Liver (tissue), 9 donors: ENCODE measurements around the gene CHAD. TPM values are rescaled to one million over a fixed set of nuclear protein-coding genes. Genes with fewer than 3 reads are reported as not detected.

Experiments used
- DNase-seq: peaks from one replicate; pipeline ENCODE4 v3.0.0-alpha.2; 2017; ENCODE audit warnings: low spot score
- H3K27ac ChIP-seq, 2 donors: one replicate each; pipeline ENCODE4 v1.7.0; 2013; ENCODE audit warnings: inconsistent platforms in 2 of 2, low read length in 2 of 2, control low read depth in 1 of 2, low read depth in 1 of 2, mild to moderate bottlenecking in 1 of 2
- H3K27me3 ChIP-seq, 4 donors: one replicate each; pipeline versions ENCODE4 v1.6.1 to v1.7.0; 2013; ENCODE audit warnings: low read length in 3 of 4, inconsistent platforms in 1 of 4, mild to moderate bottlenecking in 1 of 4, moderate library complexity in 1 of 4; ENCODE audit not compliant: control insufficient read depth in 4 of 4, insufficient read depth in 4 of 4
- H3K36me3 ChIP-seq, 4 donors: one replicate each; pipeline versions ENCODE4 v1.6.1 to v1.7.0; 2013; ENCODE audit warnings: low read length in 3 of 4, mild to moderate bottlenecking in 3 of 4, low read depth in 1 of 4, moderate library complexity in 1 of 4; ENCODE audit not compliant: control insufficient read depth in 4 of 4, insufficient read depth in 3 of 4
- H3K4me1 ChIP-seq, 4 donors: one replicate each; pipeline versions ENCODE4 v1.6.1 to v1.7.0; 2013; ENCODE audit warnings: low read length in 3 of 4, mild to moderate bottlenecking in 3 of 4, moderate library complexity in 1 of 4; ENCODE audit not compliant: control insufficient read depth in 4 of 4, insufficient read depth in 4 of 4
- H3K4me3 ChIP-seq, 3 donors: one replicate each; pipeline versions ENCODE4 v1.6.1 to v1.7.0; 2013; ENCODE audit warnings: low read length in 3 of 3, control low read depth in 1 of 3, low read depth in 1 of 3, mild to moderate bottlenecking in 1 of 3
- H3K9ac ChIP-seq, 2 donors: one replicate each; pipeline ENCODE4 v1.7.0; 2013; ENCODE audit warnings: low read length in 2 of 2, mild to moderate bottlenecking in 2 of 2, moderate library complexity in 2 of 2, control low read depth in 1 of 2, low read depth in 1 of 2
- H3K9me3 ChIP-seq, 4 donors: one replicate each; pipeline versions ENCODE4 v1.6.1 to v1.7.0; 2013; ENCODE audit warnings: low read length in 3 of 4; ENCODE audit not compliant: control insufficient read depth in 4 of 4
- ATF3 ChIP-seq: IDR thresholded peaks from 2 replicates; pipeline ENCODE4 v1.6.1; 2016; ENCODE audit warnings: antibody characterized with exemption
- CTCF ChIP-seq: fragments of 150-350 bp; IDR thresholded peaks from 2 replicates; pipeline ENCODE4 v1.5.1; 2017; ENCODE audit warnings: improper control_type of control experiment, low read depth, low read length; ENCODE audit not compliant: missing input control
- EGR1 ChIP-seq, 2 donors: IDR thresholded peaks; 2 replicates each; pipeline ENCODE4 v1.6.1; 2016 to 2018; ENCODE audit warnings: antibody characterized with exemption in 2 of 2, low read depth in 2 of 2
- FOXA1 ChIP-seq: IDR thresholded peaks from 2 replicates; pipeline ENCODE4 v1.6.1; 2016; ENCODE audit warnings: antibody characterized with exemption
- FOXA2 ChIP-seq: IDR thresholded peaks from 2 replicates; pipeline ENCODE4 v1.6.1; 2016; ENCODE audit warnings: antibody characterized with exemption
- GABPA ChIP-seq, 2 donors: IDR thresholded peaks in 1 of 2; conservative IDR thresholded peaks in 1 of 2; 2 replicates each; pipeline ENCODE4 v1.6.1; 2016; ENCODE audit warnings: antibody characterized with exemption in 2 of 2, mild to moderate bottlenecking in 1 of 2, moderate library complexity in 1 of 2
- HNF4A ChIP-seq, 2 donors: conservative IDR thresholded peaks; 2 replicates each; pipeline ENCODE4 v1.6.1; 2016; ENCODE audit warnings: antibody characterized with exemption in 2 of 2, mild to moderate bottlenecking in 2 of 2
- HNF4G ChIP-seq: IDR thresholded peaks from 2 replicates; pipeline ENCODE4 v1.6.1; 2016; ENCODE audit warnings: antibody characterized with exemption
- JUND ChIP-seq, 2 donors: IDR thresholded peaks; 2 replicates each; pipeline ENCODE4 v1.6.1; 2016; ENCODE audit warnings: antibody characterized with exemption in 2 of 2
- MAX ChIP-seq: IDR thresholded peaks from 2 replicates; pipeline ENCODE4 v1.6.1; 2016; ENCODE audit warnings: antibody characterized with exemption
- NR2F2 ChIP-seq: IDR thresholded peaks from 2 replicates; pipeline ENCODE4 v1.6.1; 2016; ENCODE audit warnings: antibody characterized with exemption
- RAD21 ChIP-seq, 2 donors: IDR thresholded peaks; 2 replicates each; pipeline ENCODE4 v1.6.1; 2016; ENCODE audit warnings: antibody characterized with exemption in 2 of 2, mild to moderate bottlenecking in 2 of 2
- REST ChIP-seq: IDR thresholded peaks from 2 replicates; pipeline ENCODE4 v1.6.1; 2016; ENCODE audit warnings: antibody characterized with exemption, mild to moderate bottlenecking
- RXRA ChIP-seq, 2 donors: IDR thresholded peaks; 2 replicates each; pipeline ENCODE4 v1.6.1; 2017 to 2018; ENCODE audit warnings: antibody characterized with exemption in 2 of 2, mild to moderate bottlenecking in 1 of 2
- SP1 ChIP-seq: IDR thresholded peaks from 2 replicates; pipeline ENCODE4 v1.6.1; 2018; ENCODE audit warnings: antibody characterized with exemption, mild to moderate bottlenecking
- TAF1 ChIP-seq: conservative IDR thresholded peaks from 2 replicates; pipeline ENCODE4 v1.6.1; 2016; ENCODE audit warnings: antibody characterized with exemption, mild to moderate bottlenecking
- YY1 ChIP-seq: IDR thresholded peaks from 2 replicates; pipeline ENCODE4 v1.6.1; 2016; ENCODE audit warnings: antibody characterized with exemption, mild to moderate bottlenecking
- WGBS: extraction: QIAGEN DNeasy Blood & Tissue Kit; methylation state at CpG from one replicate; pipeline ENCODE4 v1.1.7; 2013; 5-methylcytosine and 5-hydroxymethylcytosine counted together
- polyA plus RNA-seq, 2 donors: library from polyadenylated mRNA; stranded (reverse) in 1 of 2; unstranded in 1 of 2; fragments of 200-250 nt in 1 of 2; fragments of >200 nt in 1 of 2; fragmentation: Nextera tagmentation in 1 of 2; extraction: Ambion mirVana in 1 of 2; gene quantifications; one replicate each; pipeline versions ENCODE4 v1.2.1 to v1.2.3, GENCODE V29; 2013 to 2015
- total RNA-seq, 2 donors: library from RNA; depleted of rRNA; stranded (reverse); fragments of >200 nt; gene quantifications; one replicate each; pipeline ENCODE4 v1.2.3, GENCODE V29; 2014
- donor health status: healthy.
- donor health status: healthy.
- donor health status: healthy.
- donor health status: healthy.
- donor health status: healthy.

Gene CHAD
- total and polyA plus RNA-seq, 4 donors: 0.51 to 3.3 (median 2.3) TPM

- no peak for DNase-seq
- no peaks in the 10 kb centered on the region for H3K27me3 ChIP-seq
- TF ChIP-seq SP1 (no peak), RXRA (IDR thresholded peaks at IDR 0.05) (no peak), GABPA (IDR thresholded peaks at IDR 0.05 in 1 of 2, conservative IDR thresholded peaks at IDR 0.05 in 1 of 2) (no peak), MAX (no peak), RAD21 (IDR thresholded peaks at IDR 0.05) (no peak), JUND (IDR thresholded peaks at IDR 0.05) (no peak), REST (no peak), TAF1 (no peak), ATF3 (no peak), FOXA2 (no peak), CTCF (no peak), EGR1 (IDR thresholded peaks at IDR 0.05; ENCODE audit: low read depth in 2 of 2) (no peak), YY1 (no peak)
- no peaks in the 10 kb centered on the region for H3K4me1 ChIP-seq
- H3K9ac ChIP-seq: no peak overlapping the region
- no peak overlapping the region for H3K27ac ChIP-seq
- WGBS: 85% methylated on average over 8 of the region's 8 CpGs
- no peaks in the 10 kb centered on the region for H3K36me3 ChIP-seq
- no peaks in the 10 kb centered on the region for H3K9me3 ChIP-seq
- H3K4me3 ChIP-seq: no peak overlapping the region
Observed at GRCh38 chr17:50495217-50495823, 26.6 kb upstream of the CHAD start.

GRCh38 chr17:50493744-50494143 is 25.1 kb upstream of the CHAD start:
- Histone ChIP-seq H3K9ac (no peak overlapping the region), H3K4me1 (no peaks in the 10 kb centered on the region), H3K27me3 (no peaks in the 10 kb centered on the region), H3K9me3 (no peaks in the 10 kb centered on the region), H3K27ac (no peak overlapping the region), H3K4me3 (no peak overlapping the region), H3K36me3 (no peaks in the 10 kb centered on the region)
- WGBS: 69% methylated on average over 3 of the region's 3 CpGs
- no peak for DNase-seq
- TF ChIP-seq REST (no peak), MAX (no peak), FOXA1 (no peak), RAD21 (IDR thresholded peaks at IDR 0.05) (no peak), SP1 (no peak), JUND (IDR thresholded peaks at IDR 0.05) (no peak), EGR1 (IDR thresholded peaks at IDR 0.05; ENCODE audit: low read depth in 2 of 2) (no peak), GABPA (IDR thresholded peaks at IDR 0.05 in 1 of 2, conservative IDR thresholded peaks at IDR 0.05 in 1 of 2) (no peak), NR2F2 (no peak), HNF4A (conservative IDR thresholded peaks at IDR 0.05) (no peak), RXRA (IDR thresholded peaks at IDR 0.05) (no peak), YY1 (no peak), CTCF (no peak), FOXA2 (no peak), HNF4G (no peak), ATF3 (no peak)
